Transverse colon (tissue), 4 donors: Measurements from ENCODE around the gene FAM186B. TPM values are rescaled to one million over a fixed set of nuclear protein-coding genes. Genes with fewer than 3 reads are reported as not detected.

Experiments
- DNase-seq: peaks from one replicate; pipeline ENCODE4 v3.0.0-alpha.2; 2019
- H3K27ac ChIP-seq, 4 donors: fragments of 200-600 bp; sonication (generic); 2 replicates each; pipeline ENCODE4 v1.5.1; 2016 to 2018; ENCODE audit warnings: inconsistent platforms in 4 of 4
- H3K27me3 ChIP-seq: fragments of 200-600 bp; sonication (generic); 2 replicates; pipeline ENCODE4 v1.5.1; 2017; ENCODE audit warnings: inconsistent platforms
- H3K36me3 ChIP-seq, 4 donors: fragments of 200-600 bp; sonication (generic); 2 replicates each; pipeline ENCODE4 v1.5.1; 2017 to 2019; ENCODE audit warnings: inconsistent platforms in 4 of 4
- H3K4me1 ChIP-seq, 4 donors: fragments of 200-600 bp; sonication (generic); 2 replicates each; pipeline ENCODE4 v1.5.1; 2017 to 2020; ENCODE audit warnings: inconsistent platforms in 4 of 4
- H3K4me3 ChIP-seq, 4 donors: fragments of 200-600 bp; sonication (generic); 1 replicate in 1 of 4; 2 replicates in 3 of 4; pipeline versions ENCODE4 v1.5.1 to v1.6.1; 2017 to 2019; ENCODE audit warnings: inconsistent platforms in 4 of 4
- H3K9me3 ChIP-seq, 2 donors: fragments of 200-600 bp; sonication (generic); 2 replicates each; pipeline ENCODE4 v1.5.1; 2017 to 2019; ENCODE audit warnings: inconsistent platforms in 2 of 2
- CTCF ChIP-seq, 5 experiments: fragments of 200-600 bp in 3 of 5; fragments of 450-650 bp in 2 of 5; sonication (generic) in 3 of 5; IDR thresholded peaks; 1 replicate in 2 of 5; 2 replicates in 3 of 5; pipeline ENCODE4 v1.5.1; 2016 to 2017; ENCODE audit warnings: antibody characterized with exemption in 5 of 5, inconsistent platforms in 3 of 5, mild to moderate bottlenecking in 2 of 5, moderate library complexity in 1 of 5
- EP300 ChIP-seq: sonication (generic); formaldehyde crosslinking; IDR thresholded peaks from one replicate; pipeline ENCODE4 v1.6.1; 2017; ENCODE audit warnings: antibody characterized with exemption, low read depth
- POLR2A ChIP-seq: fragments of 450-650 bp; IDR thresholded peaks from one replicate; pipeline ENCODE4 v1.6.1; 2016; ENCODE audit warnings: antibody characterized with exemption, mild to moderate bottlenecking, moderate library complexity
- POLR2AphosphoS5 ChIP-seq, 3 donors: sonication (generic); formaldehyde crosslinking; IDR thresholded peaks; one replicate each; pipeline ENCODE4 v1.6.1; 2016; ENCODE audit warnings: antibody characterized with exemption in 3 of 3
- WGBS, 2 donors: methylation state at CpG; one replicate each; pipeline ENCODE4 v1.1.5; 2018; ENCODE audit warnings: low coverage in 1 of 2; 5-methylcytosine and 5-hydroxymethylcytosine counted together
- in situ Hi-C, 4 donors: fragments of 200-750 bp; cut with MboI; loops; one replicate each; pipeline versions ENCODE4 v1.15.0 to v1.15.1; 2017; ENCODE audit warnings: low sequenced_read_pairs in 3 of 4, low pct_ligation_motif_present in 1 of 4, low pct_unique_long_range_greater_than_20kb in 1 of 4
- intact Hi-C: fragments of 100-400 bp; cut with DNase I; formaldehyde crosslinking; loops from one replicate; pipeline ENCODE4 v1.15.1; 2023; ENCODE audit warnings: low total_unique reads
- total RNA-seq, 4 donors: library from RNA; depleted of rRNA; stranded (reverse); fragments of >200 nt; gene quantifications; one replicate each; pipeline ENCODE4 v1.1.0, GENCODE V29; 2016

FAM186B gene
- total RNA-seq, 4 donors from 2014 or later, result 0.14 to 0.64 TPM; not detected in 2

GRCh38 chr12:49562233-49562632, 43.2 kb downstream of the FAM186B start:
- Histone ChIP-seq H3K4me1 (peaks cover 5 to 11% (median 9%) of the 10 kb centered on the region in 4 donors), H3K27ac (no peak overlapping the region), H3K27me3 (no peaks in the 10 kb centered on the region), H3K36me3 (peaks cover 0 to 65% (median 17%) of the 10 kb centered on the region in 4 donors), H3K4me3 (no peak overlapping the region), H3K9me3 (no peaks in the 10 kb centered on the region)
- intact Hi-C loops (no loop called here), in situ Hi-C loops (no loop called here)
- 76 to 85% methylated on average over 6 of the region's 6 CpGs for WGBS, 2 donors
- DNase-seq, result no peak
- TF ChIP-seq CTCF (IDR thresholded peaks at IDR 0.05) (no peak), EP300 (no peak), POLR2AphosphoS5 (IDR thresholded peaks at IDR 0.05) (no peak), POLR2A (no peak)

GRCh38 chr12:49560695-49561094, 44.7 kb downstream of the FAM186B start:
- in situ Hi-C loops, result no loop called here
- intact Hi-C loops, result no loop called here
- TF ChIP-seq EP300 (no peak), POLR2A (no peak), CTCF (IDR thresholded peaks at IDR 0.05) (no peak), POLR2AphosphoS5 (IDR thresholded peaks at IDR 0.05) (no peak)
- peaks cover 0 to 65% (median 17%) of the 10 kb centered on the region in 4 donors for H3K36me3 ChIP-seq
- H3K9me3 ChIP-seq, result no peaks in the 10 kb centered on the region
- H3K27me3 ChIP-seq, result no peaks in the 10 kb centered on the region
- no peak overlapping the region for H3K27ac ChIP-seq
- no peak for DNase-seq
- WGBS, 2 donors, result 89 to 90% methylated on average over 6 to 7 of the region's 7 CpGs
- H3K4me1 ChIP-seq, result no peaks in the 10 kb centered on the region
- H3K4me3 ChIP-seq, result no peak overlapping the region

- Histone ChIP-seq H3K4me1 (no peaks in the 10 kb centered on the region), H3K27me3 (no peaks in the 10 kb centered on the region), H3K4me3 (no peak overlapping the region), H3K9me3 (no peaks in the 10 kb centered on the region), H3K36me3 (peaks cover 0 to 54% (median 14%) of the 10 kb centered on the region in 4 donors), H3K27ac (no peak overlapping the region)
- no peak for DNase-seq
- in situ Hi-C loops (no loop called here), intact Hi-C loops (no loop called here)
- WGBS, 2 donors, result 60 to 92% methylated on average over 1 to 17 of the region's 17 CpGs
- TF ChIP-seq POLR2A, result no peak
- TF ChIP-seq CTCF (IDR thresholded peaks at IDR 0.05), result no peak
- no peak for TF ChIP-seq POLR2AphosphoS5 (IDR thresholded peaks at IDR 0.05)
- TF ChIP-seq EP300, result no peak
Measured at GRCh38 chr12:49559011-49559675, 46.3 kb downstream of the FAM186B start.

- H3K4me1 ChIP-seq, result no peaks in the 10 kb centered on the region
- in situ Hi-C loops (no loop called here), intact Hi-C loops (no loop called here)
- TF ChIP-seq EP300 (no peak), POLR2A (no peak), CTCF (IDR thresholded peaks at IDR 0.05) (no peak), POLR2AphosphoS5 (IDR thresholded peaks at IDR 0.05) (no peak)
- H3K9me3 ChIP-seq, result no peaks in the 10 kb centered on the region
- WGBS, 2 donors, result 94% methylated on average over 13 of the region's 13 CpGs; no CpG with 5 or more reads in 1 of the 2 donors
- no peak overlapping the region for H3K27ac ChIP-seq
- no peak for DNase-seq
- no peaks in the 10 kb centered on the region for H3K27me3 ChIP-seq
- H3K36me3 ChIP-seq, result peaks cover 0 to 50% (median 13%) of the 10 kb centered on the region in 4 donors
- no peak overlapping the region for H3K4me3 ChIP-seq
Measured at GRCh38 chr12:49558526-49558925, 46.9 kb downstream of the FAM186B start.
